HepG2 (cell line): ENCODE measurements around the gene PRCD. TPM values are rescaled to one million over a fixed set of nuclear protein-coding genes. Genes with fewer than 3 reads are reported as not detected.

Experiments used
- ATAC-seq: fragments of 200-7000 bp; cut with Tn5 transposase; 3 replicates; pipeline ENCODE4 v1.9.1; 2020; ENCODE audit warnings: mild to moderate bottlenecking, moderate library complexity
- BruUV-seq: library from RNA; stranded (reverse); fragments of 400-500 nt; replicated peaks from 2 replicates; lab custom pipeline; 2021; lab: Mats Ljungman, UMichigan
- CTCF ChIA-PET: fragments of 300-600 bp; formaldehyde crosslinking; extraction: SDS; loops from one replicate; lab custom pipeline; 2021; ENCODE audit warnings: low total read pairs, inconsistent platforms, low intra/inter-chr PET ratio; lab: Yijun Ruan, JAX
- POLR2A ChIA-PET: fragments of 350-600 bp; sonication (Branson Sonifier 250); formaldehyde crosslinking; loops from one replicate; lab custom pipeline; 2020; ENCODE audit warnings: antibody characterized with exemption, inconsistent platforms; lab: Yijun Ruan, JAX
- DNase-seq: peaks from one replicate; pipeline ENCODE4 v3.0.0-alpha.2; 2015; ENCODE audit warnings: low spot score
- FAIRE-seq: peaks from 3 replicates; lab custom pipeline; 2011; peaks lifted over from hg19 to GRCh38; lab: Jason Lieb, UNC
- H2AFZ ChIP-seq: one replicate; pipeline ENCODE4 v1.6.1; 2011; ENCODE audit warnings: low read length, inconsistent platforms
- H3K27ac ChIP-seq: fragments of 300-600 bp; 3 replicates; pipeline ENCODE4 v1.8.0; 2011; ENCODE audit warnings: mixed run types, mild to moderate bottlenecking, mixed read lengths, low read length, inconsistent platforms; ENCODE audit not compliant: insufficient read depth; ENCODE audit errors: extremely low read length
- H3K27me3 ChIP-seq, 2 experiments: fragments of 200-600 bp in 1 of 2; 2 replicates in 1 of 2; 3 replicates in 1 of 2; pipeline versions ENCODE4 v1.6.0 to v1.8.0; 2011; ENCODE audit warnings: low read length in 2 of 2, mild to moderate bottlenecking in 2 of 2, moderate library complexity in 2 of 2, inconsistent platforms in 1 of 2; ENCODE audit not compliant: insufficient read depth in 2 of 2, control insufficient read depth in 1 of 2
- H3K36me3 ChIP-seq, 2 experiments: fragments of 200-600 bp in 1 of 2; replicated peaks in 1 of 2; 2 replicates in 1 of 2; 3 replicates in 1 of 2; pipeline versions ENCODE4 v1.5.1 to v1.8.0; 2011; ENCODE audit warnings: low read length in 2 of 2, inconsistent platforms in 1 of 2; ENCODE audit not compliant: insufficient read depth in 2 of 2, control insufficient read depth in 1 of 2
- H3K4me1 ChIP-seq: 2 replicates; pipeline ENCODE4 v1.5.1; 2012; ENCODE audit warnings: low read length, inconsistent platforms; ENCODE audit not compliant: insufficient read depth
- H3K4me2 ChIP-seq: 2 replicates; pipeline ENCODE4 v1.6.0; 2011; ENCODE audit warnings: low read depth, low read length, inconsistent platforms
- H3K4me3 ChIP-seq, 3 experiments: fragments of 200-600 bp in 1 of 3; sonication (generic), shearing (Covaris generic) in 1 of 3; replicated peaks in 1 of 3; 2 replicates each; pipeline ENCODE4 v1.5.1; 2011 to 2016; ENCODE audit warnings: low read length in 3 of 3, inconsistent platforms in 2 of 3, low read depth in 2 of 3, mild to moderate bottlenecking in 2 of 3, control low read depth in 1 of 3, mixed read lengths in 1 of 3; ENCODE audit not compliant: insufficient read depth in 1 of 3
- H3K79me2 ChIP-seq: one replicate; pipeline ENCODE4 v1.6.1; 2011; ENCODE audit warnings: low read length, inconsistent platforms; ENCODE audit not compliant: insufficient read depth
- H3K9ac ChIP-seq: 2 replicates; pipeline ENCODE4 v1.6.0; 2011; ENCODE audit warnings: mild to moderate bottlenecking, low read depth, low read length, inconsistent platforms; ENCODE audit not compliant: insufficient read depth
- H3K9me3 ChIP-seq: 2 replicates; pipeline ENCODE4 v1.5.1; 2012; ENCODE audit warnings: mild to moderate bottlenecking, low read length
- H4K20me1 ChIP-seq: 2 replicates; pipeline ENCODE4 v1.6.0; 2011; ENCODE audit warnings: inconsistent platforms, mild to moderate bottlenecking, low read length, moderate library complexity; ENCODE audit not compliant: insufficient read depth
- EEA1 ChIP-seq: sonication (generic); formaldehyde crosslinking; IDR thresholded peaks from 2 replicates; pipeline ENCODE4 v1.5.1; 2020; ENCODE audit warnings: mild to moderate bottlenecking, missing genetic modification reagents, borderline replicate concordance
- HOXA5 ChIP-seq: sonication (generic); formaldehyde crosslinking; IDR thresholded peaks from 2 replicates; pipeline ENCODE4 v1.4.0; 2020; ENCODE audit warnings: missing genetic modification reagents
- HOXA7 ChIP-seq: sonication (generic); formaldehyde crosslinking; IDR thresholded peaks from 2 replicates; pipeline ENCODE4 v1.8.1; 2022; ENCODE audit warnings: mild to moderate bottlenecking, missing genetic modification reagents, moderate library complexity
- JARID2 ChIP-seq: sonication (generic); formaldehyde crosslinking; IDR thresholded peaks from 2 replicates; pipeline ENCODE4 v1.8.1; 2023; ENCODE audit warnings: missing genetic modification reagents, inconsistent platforms; ENCODE audit not compliant: insufficient replicate concordance
- MAFG ChIP-seq: sonication (generic); formaldehyde crosslinking; IDR thresholded peaks from 2 replicates; pipeline ENCODE4 v1.5.1; 2020; ENCODE audit warnings: mild to moderate bottlenecking, missing genetic modification reagents
- MTA3 ChIP-seq: sonication (generic); formaldehyde crosslinking; IDR thresholded peaks from 2 replicates; pipeline ENCODE4 v1.4.0; 2020; ENCODE audit warnings: missing genetic modification reagents
- PHF8 ChIP-seq: sonication (generic); formaldehyde crosslinking; IDR thresholded peaks from 2 replicates; pipeline ENCODE4 v1.5.0; 2020; ENCODE audit warnings: missing genetic modification reagents
- POLR2AphosphoS2 ChIP-seq: IDR thresholded peaks from 2 replicates; pipeline ENCODE4 v1.6.1; 2011; ENCODE audit warnings: low read depth, low read length, improper control_type of control experiment
- SNAI1 ChIP-seq: sonication (generic); formaldehyde crosslinking; IDR thresholded peaks from 2 replicates; pipeline ENCODE4 v1.5.0; 2020; ENCODE audit warnings: mild to moderate bottlenecking, missing genetic modification reagents, borderline replicate concordance
- SP1 ChIP-seq, 2 experiments: fragments of 450-650 bp in 1 of 2; sonication (generic) in 1 of 2; formaldehyde crosslinking in 1 of 2; IDR thresholded peaks; 2 replicates each; pipeline versions ENCODE4 v1.4.0 to v1.6.1; 2016 to 2020; ENCODE audit warnings: missing genetic modification reagents in 1 of 2
- TBL1XR1 ChIP-seq: fragments of 150-350 bp; IDR thresholded peaks from 2 replicates; pipeline ENCODE4 v1.6.1; 2014; ENCODE audit warnings: borderline replicate concordance, low read length; ENCODE audit not compliant: partially characterized antibody
- ZFP90 ChIP-seq: sonication (generic); formaldehyde crosslinking; IDR thresholded peaks from 2 replicates; pipeline ENCODE4 v1.8.0; 2022; ENCODE audit warnings: missing genetic modification reagents, mild to moderate bottlenecking, inconsistent platforms, borderline replicate concordance
- ZIK1 ChIP-seq: sonication (generic); formaldehyde crosslinking; IDR thresholded peaks from 2 replicates; pipeline ENCODE4 v1.5.0; 2020; ENCODE audit warnings: mild to moderate bottlenecking, low read depth, missing genetic modification reagents, borderline replicate concordance
- ZNF354B ChIP-seq: sonication (generic); formaldehyde crosslinking; IDR thresholded peaks from 2 replicates; pipeline ENCODE4 v1.8.0; 2022; ENCODE audit warnings: mild to moderate bottlenecking, missing genetic modification reagents
- ZNF367 ChIP-seq: sonication (generic); formaldehyde crosslinking; IDR thresholded peaks from 2 replicates; pipeline ENCODE4 v1.4.0; 2020; ENCODE audit warnings: missing genetic modification reagents, borderline replicate concordance
- ZNF660 ChIP-seq: sonication (generic); formaldehyde crosslinking; IDR thresholded peaks from 2 replicates; pipeline ENCODE4 v1.5.1; 2020; ENCODE audit warnings: mild to moderate bottlenecking, low read depth, missing genetic modification reagents, borderline replicate concordance
- ZNF775 ChIP-seq: sonication (generic); formaldehyde crosslinking; IDR thresholded peaks from 2 replicates; pipeline ENCODE4 v1.4.0; 2020; ENCODE audit warnings: missing genetic modification reagents, mild to moderate bottlenecking, moderate library complexity, borderline replicate concordance
- ZNF850 ChIP-seq: sonication (generic); formaldehyde crosslinking; conservative IDR thresholded peaks from 2 replicates; pipeline ENCODE4 v1.9.0; 2021; ENCODE audit warnings: mild to moderate bottlenecking, missing genetic modification reagents
- WGBS: methylation state at CpG from one replicate; pipeline ENCODE4 v1.1.6; 2017; ENCODE audit warnings: low lambda C conversion rate; 5-methylcytosine and 5-hydroxymethylcytosine counted together
- in situ Hi-C: cut with HindIII; loops from 2 replicates; pipeline ENCODE4 v1.10.0; 2017; ENCODE audit warnings: low pct_unique_long_range_greater_than_20kb; ENCODE audit not compliant: extremely low pct_ligation_motif_present
- intact Hi-C: fragments of 100-400 bp; cut with micrococcal nuclease; formaldehyde crosslinking; loops from one replicate; pipeline ENCODE4 v1.10.0; 2022; ENCODE audit not compliant: unreplicated experiment
- polyA plus RNA-seq, 8 experiments: library from polyadenylated mRNA; depleted of rRNA in 3 of 8; stranded (reverse) in 7 of 8; unstranded in 1 of 8; fragments of >200 nt; fragmentation: Illumina TruSeq in 4 of 8; extraction: Trizol in 4 of 8; gene quantifications; 2 replicates each; pipeline versions ENCODE4 v1.2.1 to v1.2.3, GENCODE V29; 2011 to 2016; ENCODE audit warnings: low read depth in 4 of 8, missing spikeins in 1 of 8, mixed read lengths in 1 of 8; ENCODE audit not compliant: insufficient read depth in 1 of 8
- total RNA-seq, 5 experiments: library from RNA; depleted of rRNA; stranded (reverse); fragments of >200 nt; fragmentation: Illumina TruSeq; extraction: Trizol; gene quantifications; 2 replicates each; pipeline ENCODE4 v1.2.3, GENCODE V29; 2016; ENCODE audit warnings: low read depth in 1 of 5
- TF ChIP-seq, protein P1 (sequence below), 2 experiments: sonication (generic) in 1 of 2; formaldehyde crosslinking in 1 of 2; IDR thresholded peaks; 2 replicates each; pipeline versions ENCODE4 v1.6.1 to v1.9.0; 2014 to 2022; ENCODE audit warnings: antibody characterized with exemption in 1 of 2, borderline replicate concordance in 1 of 2, inconsistent platforms in 1 of 2, low read depth in 1 of 2, missing genetic modification reagents in 1 of 2

The PRCD gene
- total and polyA plus RNA-seq, 2 of the 13 experiments (the other 11 are each of a cell fraction or from before 2014, with no cell fraction given), result 0.51 TPM; not detected in 1

DNA sequence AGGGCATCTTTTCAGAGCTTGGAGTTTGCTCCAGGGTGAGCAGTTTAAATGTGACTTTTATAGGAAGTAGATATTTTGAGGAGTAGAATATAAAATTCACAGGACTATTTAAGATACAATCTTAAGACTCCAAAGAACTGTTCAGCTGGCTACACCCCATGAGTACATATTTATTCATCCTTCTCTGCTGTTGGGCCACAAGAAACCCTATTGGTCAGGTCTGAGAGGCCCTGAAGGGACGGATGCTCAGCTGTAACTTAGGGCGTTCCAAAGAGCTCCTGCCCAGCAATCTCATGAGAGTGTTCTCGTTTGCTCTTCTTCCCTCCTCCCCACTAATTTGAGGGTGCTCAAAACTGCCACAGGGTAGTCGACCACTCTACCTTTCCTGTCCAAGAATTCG lies 38.5 kb downstream of the PRCD start (continued):
- TF ChIP-seq JARID2 (CRISPR knock-in tag), result no peak
- TF ChIP-seq HOXA5, result no peak
- no peak for TF ChIP-seq SNAI1 (CRISPR knock-in tag)
- no peak for TF ChIP-seq MTA3
- TF ChIP-seq POLR2AphosphoS2, result no peak
- no peak for TF ChIP-seq TBL1XR1
- no peak for TF ChIP-seq ZNF775

DNA sequence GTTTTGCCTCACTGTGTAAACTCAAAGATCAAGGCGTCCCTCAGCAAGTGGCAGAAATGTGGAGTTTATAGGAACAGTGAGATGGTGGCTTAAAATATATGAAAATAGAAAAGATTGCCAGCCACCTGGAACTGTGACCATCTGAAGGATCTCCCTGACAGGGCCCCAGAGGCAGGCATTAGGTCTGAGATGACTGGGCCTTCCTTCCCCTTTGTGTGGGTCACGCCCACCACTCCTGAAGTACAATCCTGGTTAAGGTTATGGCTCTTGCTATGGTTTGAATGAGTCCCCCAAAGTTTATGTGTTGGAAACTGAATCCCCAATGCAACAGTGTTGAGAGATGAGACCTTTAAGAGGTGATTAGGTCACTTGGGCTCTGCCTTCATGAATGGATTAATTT lies 39.4 kb downstream of the PRCD start:
- DNase-seq, result no peak
- 86% methylated on average over 2 of the region's 2 CpGs for WGBS
- Histone ChIP-seq H3K9ac (no peak overlapping the region), H3K9me3 (no peaks in the 10 kb centered on the region), H3K4me2 (no peak overlapping the region), H3K4me1 (peaks cover 24% of the 10 kb centered on the region), H3K79me2 (no peaks in the 10 kb centered on the region), H3K27me3 (peaks cover 2 to 8% of the 10 kb centered on the region in 2 experiments; a peak in 4 of 5 replicates), H2AFZ (no peak overlapping the region), H3K4me3 (no peak overlapping the region), H3K27ac (no peak overlapping the region), H4K20me1 (no peaks in the 10 kb centered on the region), H3K36me3 (no peaks in the 10 kb centered on the region)
- ATAC-seq, result no peak
- ChIA-PET POLR2A (no interaction called here), CTCF (no interaction called here)
- intact Hi-C loops (no loop called here), in situ Hi-C loops (no loop called here)
- BruUV-seq, result no TSS peak
- no peak for FAIRE-seq
- TF ChIP-seq MAFG (CRISPR knock-in tag), result no peak
- TF ChIP-seq ZNF354B, result no peak
- no peak for TF ChIP-seq HOXA7 (CRISPR knock-in tag)
- TF ChIP-seq SP1 (IDR thresholded peaks at IDR 0.05), result no peak
- TF ChIP-seq SP1 (CRISPR knock-in tag; IDR thresholded peaks at IDR 0.05), result no peak
- no peak for TF ChIP-seq ZNF850
- no peak for TF ChIP-seq EEA1 (CRISPR knock-in tag)
- TF ChIP-seq ZNF660 (CRISPR knock-in tag), result no peak
- TF ChIP-seq ZNF367 (CRISPR knock-in tag), result no peak
- no peak for TF ChIP-seq ZIK1
- no peak for TF ChIP-seq ZFP90
- TF ChIP-seq, protein P1, sequence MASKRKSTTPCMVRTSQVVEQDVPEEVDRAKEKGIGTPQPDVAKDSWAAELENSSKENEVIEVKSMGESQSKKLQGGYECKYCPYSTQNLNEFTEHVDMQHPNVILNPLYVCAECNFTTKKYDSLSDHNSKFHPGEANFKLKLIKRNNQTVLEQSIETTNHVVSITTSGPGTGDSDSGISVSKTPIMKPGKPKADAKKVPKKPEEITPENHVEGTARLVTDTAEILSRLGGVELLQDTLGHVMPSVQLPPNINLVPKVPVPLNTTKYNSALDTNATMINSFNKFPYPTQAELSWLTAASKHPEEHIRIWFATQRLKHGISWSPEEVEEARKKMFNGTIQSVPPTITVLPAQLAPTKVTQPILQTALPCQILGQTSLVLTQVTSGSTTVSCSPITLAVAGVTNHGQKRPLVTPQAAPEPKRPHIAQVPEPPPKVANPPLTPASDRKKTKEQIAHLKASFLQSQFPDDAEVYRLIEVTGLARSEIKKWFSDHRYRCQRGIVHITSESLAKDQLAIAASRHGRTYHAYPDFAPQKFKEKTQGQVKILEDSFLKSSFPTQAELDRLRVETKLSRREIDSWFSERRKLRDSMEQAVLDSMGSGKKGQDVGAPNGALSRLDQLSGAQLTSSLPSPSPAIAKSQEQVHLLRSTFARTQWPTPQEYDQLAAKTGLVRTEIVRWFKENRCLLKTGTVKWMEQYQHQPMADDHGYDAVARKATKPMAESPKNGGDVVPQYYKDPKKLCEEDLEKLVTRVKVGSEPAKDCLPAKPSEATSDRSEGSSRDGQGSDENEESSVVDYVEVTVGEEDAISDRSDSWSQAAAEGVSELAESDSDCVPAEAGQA (IDR thresholded peaks at IDR 0.05; ENCODE audit: low read depth), result no peak
- TF ChIP-seq, protein P1 (CRISPR knock-in tag; IDR thresholded peaks at IDR 0.05; ENCODE audit: borderline replicate concordance), result no peak
- no peak for TF ChIP-seq PHF8
